GM18951 (cell line): ENCODE data around the gene MYO10.

Experiments
- POLR2A ChIP-seq: IDR thresholded peaks from 4 replicates; pipeline ENCODE4 v1.6.1; 2011; ENCODE audit warnings: mild to moderate bottlenecking; ENCODE audit not compliant: insufficient read length, insufficient read depth; ENCODE audit errors: extremely low read depth
- in situ Hi-C: fragments of 300-500 bp; cut with MboI; formaldehyde crosslinking; loops from one replicate; pipeline ENCODE4 v1.12.0; 2022; ENCODE audit warnings: low sequenced_read_pairs, mixed read lengths, inconsistent platforms; ENCODE audit not compliant: unreplicated experiment

The MYO10 gene

DNA sequence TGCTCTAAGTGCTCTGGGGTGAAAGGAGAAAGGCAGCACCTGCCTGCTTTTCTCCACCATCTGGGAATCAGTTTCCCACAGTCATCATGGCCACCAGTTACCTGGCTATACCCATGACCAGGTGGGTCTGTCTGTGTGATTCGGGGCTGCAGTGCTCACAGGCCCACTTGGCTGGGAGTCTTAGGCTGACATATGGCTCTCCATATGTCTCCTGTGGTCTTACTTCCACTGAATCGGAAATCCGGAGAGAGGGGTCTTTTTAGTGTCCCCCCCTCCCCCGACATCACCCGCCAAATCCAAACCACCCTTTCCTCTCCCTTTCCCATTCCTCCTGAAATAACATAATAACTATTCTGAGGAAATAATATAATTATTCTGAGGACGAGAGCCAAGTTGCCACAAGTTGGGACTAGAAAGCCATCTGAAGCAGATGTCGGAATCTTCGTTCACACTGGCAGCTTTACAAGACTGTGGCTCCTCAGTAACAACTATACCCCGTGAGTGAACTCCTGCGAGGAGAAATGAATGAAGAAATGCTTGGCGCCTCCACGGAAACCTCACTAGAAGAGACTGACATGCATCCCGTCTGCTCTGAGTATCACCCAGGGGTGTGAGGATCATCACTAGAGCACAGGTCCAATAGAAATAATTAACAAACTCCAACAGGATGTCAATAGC is 143.4 kb downstream of the MYO10 start:
- no peak for TF ChIP-seq POLR2A
- in situ Hi-C loops = loop anchor here (25.0 kb wide), 1 partner anchor 395 kb away; no protein-coding TSS in a partner anchor

- in situ Hi-C loops = loop anchor here (25.0 kb wide), 1 partner anchor 395 kb away; no protein-coding TSS in a partner anchor
- TF ChIP-seq POLR2A = no peak
Measured at GRCh38 chr5:16791904-16792597, 144.0 kb downstream of the MYO10 start.

GRCh38 chr5:16791036-16791705 is 144.9 kb downstream of the MYO10 start:
- TF ChIP-seq POLR2A = no peak
- in situ Hi-C loops = loop anchor here (25.0 kb wide), 1 partner anchor 396 kb away; no protein-coding TSS in a partner anchor

- no peak for TF ChIP-seq POLR2A
- in situ Hi-C loops = loop anchor here (25.0 kb wide), 1 partner anchor 398 kb away; no protein-coding TSS in a partner anchor
Measured at GRCh38 chr5:16788957-16789356, 147.1 kb downstream of the MYO10 start.

- no peak for TF ChIP-seq POLR2A
- in situ Hi-C loops = loop anchor here (25.0 kb wide), 1 partner anchor 400 kb away; no protein-coding TSS in a partner anchor
Measured at GRCh38 chr5:16787278-16787677, 148.8 kb downstream of the MYO10 start.

DNA sequence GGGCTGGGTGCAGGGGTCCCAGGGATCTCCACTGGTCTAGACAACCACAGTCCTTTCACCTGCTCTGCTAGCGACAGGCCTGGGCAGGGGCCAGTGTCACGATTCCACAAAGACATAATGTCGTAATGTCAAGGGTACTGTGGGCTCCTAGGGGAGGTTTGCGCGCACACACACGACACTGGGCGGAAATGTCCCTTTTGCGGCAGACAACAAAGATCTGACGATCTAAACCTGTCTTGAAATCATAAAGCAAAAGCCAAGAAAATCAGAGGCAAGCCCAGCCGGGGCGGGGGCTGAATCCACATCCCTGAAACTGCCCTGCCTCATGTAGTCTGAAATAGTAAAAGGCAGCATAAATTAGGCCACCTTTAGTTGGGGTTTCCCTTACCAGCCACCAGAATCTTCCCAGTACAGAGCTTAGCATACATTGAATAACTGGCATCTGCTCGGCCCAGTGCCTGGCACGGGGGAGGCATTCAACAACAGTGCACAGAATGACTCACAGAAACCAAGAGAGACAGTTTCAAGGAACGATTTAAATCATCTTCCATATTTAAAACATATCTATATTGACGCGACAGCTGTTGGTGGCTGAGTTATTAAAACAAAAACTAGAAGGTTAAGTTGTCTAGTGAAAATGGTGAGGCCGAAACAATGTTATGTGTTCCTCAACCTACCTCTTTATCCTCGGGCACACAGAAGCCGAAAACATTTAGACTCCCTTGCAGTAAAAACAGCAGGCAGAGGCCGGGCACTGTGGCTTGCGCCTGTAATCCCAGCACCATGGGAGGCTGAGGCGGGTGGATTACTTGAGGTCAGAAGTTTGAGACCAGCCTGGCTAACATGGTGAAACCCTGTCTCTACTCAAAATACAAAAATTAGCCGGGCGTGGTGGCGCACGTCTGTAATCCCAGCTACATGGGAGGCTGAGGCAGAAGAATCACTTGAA is 151.0 kb downstream of the MYO10 start:
- TF ChIP-seq POLR2A = no peak
- in situ Hi-C loops = loop anchor here (25.0 kb wide), 1 partner anchor 402 kb away; no protein-coding TSS in a partner anchor

- in situ Hi-C loops = loop anchor here (25.0 kb wide), 1 partner anchor 403 kb away; no protein-coding TSS in a partner anchor
Measured at GRCh38 chr5:16784088-16784487, 152.0 kb downstream of the MYO10 start.

GRCh38 chr5:16781828-16782626 is 154.1 kb downstream of the MYO10 start:
- in situ Hi-C loops = loop anchor here (25.0 kb wide), 1 partner anchor 405 kb away; no protein-coding TSS in a partner anchor

More at GRCh38 chr5:16784088-16784487, 152.0 kb downstream of the MYO10 start:
- TF ChIP-seq POLR2A = no peak

GRCh38 chr5:16780325-16780724 is 155.8 kb downstream of the MYO10 start:
- no peak for TF ChIP-seq POLR2A
- in situ Hi-C loops = loop anchor here (25.0 kb wide), 1 partner anchor 407 kb away; no protein-coding TSS in a partner anchor

More at GRCh38 chr5:16781828-16782626, 154.1 kb downstream of the MYO10 start:
- TF ChIP-seq POLR2A = no peak

DNA sequence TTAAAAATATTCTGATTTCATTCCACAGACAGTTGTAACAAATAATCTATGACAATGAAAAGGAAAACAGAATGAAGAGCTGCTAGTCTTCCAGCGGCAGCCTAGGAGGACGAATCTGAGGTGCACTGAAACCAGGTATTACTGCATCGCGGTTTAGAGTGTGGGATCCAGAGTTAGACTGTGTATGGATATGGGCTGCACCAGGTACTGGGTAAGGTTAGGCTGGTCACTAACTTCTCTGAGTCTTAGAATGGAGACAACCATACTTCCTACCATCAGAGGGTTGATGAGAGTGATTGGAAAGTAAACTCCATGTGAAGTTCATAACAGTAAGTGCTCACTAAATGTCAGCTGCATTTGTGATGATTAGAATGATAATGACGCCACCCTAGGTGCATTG is 158.7 kb downstream of the MYO10 start:
- in situ Hi-C loops = loop anchor here (25.0 kb wide), 1 partner anchor 410 kb away; no protein-coding TSS in a partner anchor
- TF ChIP-seq POLR2A = no peak

DNA sequence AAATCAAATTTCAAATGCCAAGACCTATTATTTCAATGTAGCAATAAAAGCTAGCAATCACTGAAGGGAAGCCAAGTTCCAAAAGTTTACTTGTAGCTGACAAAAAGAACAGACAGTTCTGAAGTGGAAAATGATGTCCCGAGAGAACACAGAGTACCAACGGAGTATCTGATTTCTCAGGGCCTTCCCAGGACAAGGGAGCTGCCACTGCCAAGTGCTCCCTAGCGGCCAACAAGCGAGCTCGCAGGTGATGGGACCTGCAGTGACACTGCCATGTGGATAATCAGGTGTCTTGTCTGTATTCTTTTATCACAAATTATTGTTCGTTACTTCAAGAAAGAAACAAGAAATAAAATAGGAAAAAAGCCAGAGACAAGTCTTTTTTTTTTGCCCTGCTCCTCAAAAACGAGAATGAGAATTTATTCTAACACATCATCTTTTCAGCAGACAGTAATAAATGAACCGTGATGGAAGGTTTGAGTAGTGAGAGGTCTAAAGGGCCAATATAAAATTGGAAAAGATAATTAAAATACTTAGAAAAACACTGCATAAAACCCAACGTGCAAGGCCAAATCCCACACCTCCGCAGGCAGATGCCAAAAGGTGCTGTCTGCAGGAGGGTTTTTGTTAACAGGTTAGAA is 159.4 kb downstream of the MYO10 start:
- TF ChIP-seq POLR2A = no peak
- in situ Hi-C loops = loop anchor here (25.0 kb wide), 1 partner anchor 411 kb away; no protein-coding TSS in a partner anchor
